CD8-positive, alpha-beta memory T cell (primary cell): ENCODE measurements around the gene SCAPER. TPM values are rescaled to one million over a fixed set of nuclear protein-coding genes. Genes with fewer than 3 reads are reported as not detected.

Source experiments
- CTCF ChIA-PET: fragments of 350-600 bp; sonication (Branson Sonifier 250); formaldehyde crosslinking; loops from one replicate; lab custom pipeline; 2021; ENCODE audit warnings: antibody characterized with exemption; lab: Charles Lee
- POLR2A ChIA-PET: fragments of 350-600 bp; sonication (Branson Sonifier 250); formaldehyde crosslinking; loops from one replicate; lab custom pipeline; 2021; ENCODE audit warnings: antibody characterized with exemption; lab: Charles Lee
- DNase-seq, 5 donors: peaks; one replicate each; pipeline versions ENCODE4 v3.0.0 to v3.0.0-alpha.2; 2020 to 2022; ENCODE audit warnings: mixed read lengths in 1 of 5
- H3K27ac ChIP-seq: one replicate; pipeline ENCODE4 v1.7.0; 2013; ENCODE audit warnings: low read depth, mild to moderate bottlenecking, low read length, moderate library complexity
- H3K27me3 ChIP-seq: 2 replicates; pipeline ENCODE4 v1.7.0; 2013; ENCODE audit warnings: low read length, mild to moderate bottlenecking; ENCODE audit not compliant: insufficient read depth, poor library complexity, severe bottlenecking
- H3K36me3 ChIP-seq: 2 replicates; pipeline ENCODE4 v1.7.0; 2013; ENCODE audit warnings: mild to moderate bottlenecking, low read length, moderate library complexity; ENCODE audit not compliant: insufficient read depth
- H3K4me1 ChIP-seq: 2 replicates; pipeline ENCODE4 v1.7.0; 2013; ENCODE audit warnings: mild to moderate bottlenecking, low read length, moderate library complexity; ENCODE audit not compliant: insufficient read depth
- H3K4me3 ChIP-seq: 2 replicates; pipeline ENCODE4 v1.7.0; 2013; ENCODE audit warnings: mild to moderate bottlenecking, low read length
- H3K9me3 ChIP-seq: 2 replicates; pipeline ENCODE4 v1.7.0; 2013; ENCODE audit warnings: mild to moderate bottlenecking, low read length
- H3K27ac Mint-ChIP-seq, 8 donors: one replicate each; pipeline ENCODE4 v1.8.0; 2020 to 2021; ENCODE audit warnings: mixed read lengths in 8 of 8, mild to moderate bottlenecking in 6 of 8, inconsistent platforms in 3 of 8, moderate library complexity in 3 of 8
- H3K27me3 Mint-ChIP-seq, 2 donors: one replicate each; pipeline ENCODE4 v1.8.0; 2020 to 2021; ENCODE audit warnings: mixed read lengths in 2 of 2, mild to moderate bottlenecking in 1 of 2, moderate library complexity in 1 of 2
- H3K36me3 Mint-ChIP-seq, 3 donors: one replicate each; pipeline ENCODE4 v1.8.0; 2020 to 2021; ENCODE audit warnings: mixed read lengths in 3 of 3, inconsistent platforms in 1 of 3, mild to moderate bottlenecking in 1 of 3
- H3K4me1 Mint-ChIP-seq, 3 donors: one replicate each; pipeline ENCODE4 v1.8.0; 2020 to 2021; ENCODE audit warnings: mixed read lengths in 3 of 3, inconsistent platforms in 1 of 3, mild to moderate bottlenecking in 1 of 3
- H3K4me3 Mint-ChIP-seq, 7 donors: one replicate each; pipeline ENCODE4 v1.8.0; 2020 to 2021; ENCODE audit warnings: mixed read lengths in 7 of 7, mild to moderate bottlenecking in 6 of 7, moderate library complexity in 4 of 7, inconsistent platforms in 2 of 7
- H3K9me3 Mint-ChIP-seq, 5 donors: one replicate each; pipeline ENCODE4 v1.8.0; 2020 to 2022; ENCODE audit warnings: mixed read lengths in 5 of 5, mild to moderate bottlenecking in 3 of 5, moderate library complexity in 2 of 5, inconsistent platforms in 1 of 5
- polyA plus RNA-seq: library from polyadenylated mRNA; unstranded; fragments of 300-500 nt; fragmentation: Illumina TruSeq; gene quantifications from one replicate; pipeline ENCODE4 v1.2.3, GENCODE V29; 2021
- total RNA-seq, 2 experiments: library from RNA; stranded (reverse); gene quantifications; one replicate each; pipeline ENCODE4 v1.2.3, GENCODE V29; 2021

Gene SCAPER
- total and polyA plus RNA-seq, 3 experiments from 2014 or later: 15.5 to 26.6 (median 16.0) TPM

GRCh38 chr15:76332796-76333195 lies 572.3 kb downstream of the SCAPER start:
- no peak for DNase-seq
- peaks cover 0 to 3% (median 1%) of the 10 kb centered on the region in 3 donors for H3K36me3 Mint-ChIP-seq
- Histone ChIP-seq H3K27me3 (peaks cover 26% of the 10 kb centered on the region), H3K36me3 (no peaks in the 10 kb centered on the region), H3K9me3 (no peaks in the 10 kb centered on the region), H3K4me1 (peaks cover 21% of the 10 kb centered on the region), H3K27ac (no peak overlapping the region), H3K4me3 (no peak overlapping the region)
- no peak overlapping the region for H3K4me3 Mint-ChIP-seq
- peaks cover 25 to 32% (median 28%) of the 10 kb centered on the region in 3 donors for H3K4me1 Mint-ChIP-seq
- H3K27me3 Mint-ChIP-seq: peaks cover 68 to 82% of the 10 kb centered on the region in 2 donors
- H3K9me3 Mint-ChIP-seq: peaks cover 0 to 6% (median 2%) of the 10 kb centered on the region in 5 donors
- POLR2A ChIA-PET: interaction anchor here (1.2 kb wide), 1 partner anchor 9 kb away, joined by 3 read pairs; no protein-coding TSS in a partner anchor
- H3K27ac Mint-ChIP-seq: no peak overlapping the region
- CTCF ChIA-PET: interaction anchor here (1.3 kb wide), 1 partner anchor 14 kb away, joined by 4 read pairs; no protein-coding TSS in a partner anchor

DNA sequence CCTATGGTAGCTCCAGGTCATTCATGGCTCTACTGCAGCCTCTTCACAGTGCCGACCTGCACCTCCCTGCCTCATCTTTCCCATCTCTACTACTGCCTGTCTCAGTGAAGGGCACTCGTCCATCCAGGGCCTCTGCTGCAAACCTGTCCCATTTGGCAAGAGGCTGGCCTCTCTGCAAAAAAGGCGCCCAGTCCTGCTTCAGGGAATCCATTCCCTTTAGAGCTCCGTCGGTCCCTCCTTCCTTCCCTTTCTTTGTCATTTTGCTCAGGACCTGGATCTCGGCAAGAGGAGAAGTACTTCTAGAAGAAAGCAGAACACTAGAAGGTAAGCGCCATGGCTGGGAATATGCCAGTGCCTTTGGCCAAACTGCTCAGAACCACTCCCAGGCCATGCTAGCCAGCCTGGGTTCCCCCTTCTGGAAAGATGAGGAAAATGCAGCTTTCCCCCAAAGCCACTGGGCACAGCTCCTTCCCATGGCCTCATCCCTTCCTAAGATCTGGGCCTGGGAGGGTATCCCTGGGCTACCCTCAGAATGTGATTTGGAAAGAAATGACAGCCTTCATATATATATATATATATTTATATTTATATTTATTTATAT lies 575.0 kb downstream of the SCAPER start:
- ChIA-PET CTCF (interaction anchor here (1.3 kb wide), 1 partner anchor 14 kb away, joined by 3 read pairs; no protein-coding TSS in a partner anchor), POLR2A (no interaction called here)
- Mint-ChIP-seq H3K4me1 (peaks cover 2 to 7% (median 3%) of the 10 kb centered on the region in 3 donors), H3K27ac (peak overlapping the region in 1 of 8 donors; percentile 17), H3K4me3 (no peak overlapping the region), H3K27me3 (peaks cover 53 to 72% of the 10 kb centered on the region in 2 donors), H3K9me3 (peaks cover 0 to 2% (median 0%) of the 10 kb centered on the region in 5 donors), H3K36me3 (peaks cover 0 to 4% (median 1%) of the 10 kb centered on the region in 3 donors)
- no peak for DNase-seq
- Histone ChIP-seq H3K36me3 (no peaks in the 10 kb centered on the region), H3K27ac (no peak overlapping the region), H3K9me3 (no peaks in the 10 kb centered on the region), H3K27me3 (peaks cover 8% of the 10 kb centered on the region), H3K4me1 (peaks cover 2% of the 10 kb centered on the region), H3K4me3 (no peak overlapping the region)

DNA sequence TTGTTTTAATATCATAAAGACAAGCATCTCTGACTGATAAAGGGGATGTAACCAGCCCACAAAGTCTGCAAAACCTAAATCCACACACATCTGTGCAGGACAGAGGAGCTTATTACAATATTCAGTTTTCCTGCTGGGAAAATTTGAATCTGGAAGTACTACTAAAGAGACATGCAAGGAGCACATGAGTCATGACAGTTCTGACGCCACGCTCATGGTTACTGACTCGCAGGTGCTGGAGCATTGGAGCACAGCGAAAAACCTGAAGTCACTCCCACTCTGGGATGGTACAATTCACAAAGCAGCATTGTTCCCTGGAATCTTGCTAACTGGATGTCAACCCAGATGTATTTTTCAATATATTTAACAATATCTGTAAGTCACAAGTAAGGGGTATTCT lies 576.2 kb downstream of the SCAPER start:
- Mint-ChIP-seq H3K36me3 (peaks cover 0 to 4% (median 1%) of the 10 kb centered on the region in 3 donors), H3K9me3 (no peaks in the 10 kb centered on the region), H3K4me3 (no peak overlapping the region), H3K27me3 (peaks cover 50 to 72% of the 10 kb centered on the region in 2 donors), H3K27ac (no peak overlapping the region), H3K4me1 (peaks cover 0 to under 1% (median under 1%) of the 10 kb centered on the region in 3 donors)
- Histone ChIP-seq H3K27ac (no peak overlapping the region), H3K4me3 (no peak overlapping the region), H3K36me3 (no peaks in the 10 kb centered on the region), H3K27me3 (peaks cover 9% of the 10 kb centered on the region), H3K4me1 (no peaks in the 10 kb centered on the region), H3K9me3 (no peaks in the 10 kb centered on the region)
- CTCF ChIA-PET: no interaction called here
- POLR2A ChIA-PET: no interaction called here
- no peak for DNase-seq

DNA sequence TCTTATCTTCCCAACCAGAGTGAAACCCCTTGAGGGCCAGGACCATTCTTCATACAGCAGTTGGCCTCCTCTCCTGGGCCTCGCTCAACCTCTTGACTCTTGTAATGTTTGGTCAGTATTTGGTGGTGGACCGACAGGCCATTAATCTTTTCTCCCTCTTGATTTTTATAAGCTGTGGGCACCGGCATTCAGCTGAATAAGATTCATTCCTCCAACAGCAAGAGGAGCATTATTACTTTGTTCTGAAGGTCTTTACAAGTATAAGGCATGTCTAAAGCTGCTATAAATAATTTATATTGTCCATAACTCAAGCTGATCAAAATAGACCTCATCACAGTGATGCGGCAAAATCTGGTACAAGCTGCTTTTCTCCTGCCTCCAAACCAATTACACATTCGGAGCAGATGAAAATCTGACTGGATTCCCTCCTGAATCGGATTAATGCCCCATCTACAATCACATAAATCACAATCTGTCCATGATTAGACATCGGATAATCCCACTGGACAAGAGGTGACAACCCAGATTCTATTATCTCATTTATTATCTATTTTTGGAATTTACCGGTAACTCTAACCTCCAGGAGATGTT lies 576.9 kb downstream of the SCAPER start:
- Histone ChIP-seq H3K27me3 (peaks cover 9% of the 10 kb centered on the region), H3K27ac (no peak overlapping the region), H3K9me3 (no peaks in the 10 kb centered on the region), H3K4me3 (no peak overlapping the region), H3K36me3 (no peaks in the 10 kb centered on the region), H3K4me1 (no peaks in the 10 kb centered on the region)
- Mint-ChIP-seq H3K36me3 (peaks cover 0 to 4% (median 1%) of the 10 kb centered on the region in 3 donors), H3K27ac (no peak overlapping the region), H3K27me3 (peaks cover 44 to 70% of the 10 kb centered on the region in 2 donors), H3K4me3 (no peak overlapping the region), H3K4me1 (no peaks in the 10 kb centered on the region), H3K9me3 (no peaks in the 10 kb centered on the region)
- POLR2A ChIA-PET: no interaction called here
- CTCF ChIA-PET: no interaction called here
- no peak for DNase-seq

DNA sequence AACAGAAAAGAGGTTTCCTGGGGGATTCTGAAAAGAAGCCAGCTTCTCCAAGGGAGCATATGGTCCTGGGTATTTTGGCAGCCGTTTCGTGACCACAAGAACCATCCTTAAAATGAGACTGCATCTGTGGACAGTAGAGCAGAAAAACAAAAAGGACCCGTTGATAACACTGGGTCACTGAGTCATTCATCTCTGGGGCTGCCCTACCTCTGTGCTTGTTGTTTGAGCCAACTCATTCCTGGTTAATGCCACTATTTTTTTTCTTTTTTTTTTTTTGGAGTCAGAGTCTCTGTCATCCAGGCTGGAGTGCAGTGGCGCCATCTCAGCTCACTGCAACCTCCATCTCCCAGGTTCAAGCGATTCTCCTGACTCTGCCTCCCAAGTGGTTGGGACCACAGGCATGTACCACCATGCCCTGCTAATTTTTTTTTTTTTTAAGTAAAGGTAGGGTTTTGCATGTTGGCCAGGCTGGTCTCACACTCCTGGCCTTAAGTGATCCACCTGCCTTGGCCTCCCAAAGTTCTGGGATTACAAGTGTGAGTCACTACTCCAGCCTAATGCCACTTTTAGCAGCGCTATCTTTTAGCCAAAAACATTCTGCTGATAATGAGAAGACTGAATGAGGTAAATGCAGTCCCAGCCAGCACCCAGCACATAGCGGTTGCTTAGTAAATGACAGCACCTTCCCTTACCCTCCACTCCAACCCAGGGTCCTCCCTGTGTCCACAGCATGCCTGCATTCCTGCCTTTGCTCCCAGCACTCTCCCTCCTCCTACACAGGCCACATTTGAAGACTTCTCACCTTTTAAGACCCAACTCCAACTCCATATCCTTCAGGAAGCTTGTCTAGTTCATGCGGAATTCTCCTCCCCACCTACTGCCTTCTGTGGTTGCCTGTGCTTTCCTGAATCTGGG lies 577.7 kb downstream of the SCAPER start:
- Mint-ChIP-seq H3K27me3 (peaks cover 42 to 69% of the 10 kb centered on the region in 2 donors), H3K27ac (no peak overlapping the region), H3K4me1 (no peaks in the 10 kb centered on the region), H3K9me3 (no peaks in the 10 kb centered on the region), H3K4me3 (no peak overlapping the region), H3K36me3 (peaks cover 0 to 4% (median 0%) of the 10 kb centered on the region in 3 donors)
- POLR2A ChIA-PET: no interaction called here
- Histone ChIP-seq H3K4me3 (no peak overlapping the region), H3K36me3 (no peaks in the 10 kb centered on the region), H3K4me1 (no peaks in the 10 kb centered on the region), H3K27ac (no peak overlapping the region), H3K9me3 (no peaks in the 10 kb centered on the region), H3K27me3 (peaks cover 9% of the 10 kb centered on the region)
- no peak for DNase-seq
- CTCF ChIA-PET: no interaction called here

GRCh38 chr15:76325704-76326103 lies 579.4 kb downstream of the SCAPER start:
- DNase-seq: no peak
- no peak overlapping the region for H3K27ac Mint-ChIP-seq
- H3K27me3 ChIP-seq: peaks cover 9% of the 10 kb centered on the region
- H3K4me1 Mint-ChIP-seq: no peaks in the 10 kb centered on the region
- H3K9me3 ChIP-seq: no peaks in the 10 kb centered on the region
- H3K4me1 ChIP-seq: no peaks in the 10 kb centered on the region
- no peaks in the 10 kb centered on the region for H3K9me3 Mint-ChIP-seq
- H3K4me3 ChIP-seq: no peak overlapping the region
- POLR2A ChIA-PET: no interaction called here
- H3K27me3 Mint-ChIP-seq: peaks cover 41 to 66% of the 10 kb centered on the region in 2 donors
- no peaks in the 10 kb centered on the region for H3K36me3 ChIP-seq
- H3K36me3 Mint-ChIP-seq: peaks cover 0 to 4% (median 0%) of the 10 kb centered on the region in 3 donors
- H3K27ac ChIP-seq: no peak overlapping the region
- CTCF ChIA-PET: no interaction called here
- no peak overlapping the region for H3K4me3 Mint-ChIP-seq

DNA sequence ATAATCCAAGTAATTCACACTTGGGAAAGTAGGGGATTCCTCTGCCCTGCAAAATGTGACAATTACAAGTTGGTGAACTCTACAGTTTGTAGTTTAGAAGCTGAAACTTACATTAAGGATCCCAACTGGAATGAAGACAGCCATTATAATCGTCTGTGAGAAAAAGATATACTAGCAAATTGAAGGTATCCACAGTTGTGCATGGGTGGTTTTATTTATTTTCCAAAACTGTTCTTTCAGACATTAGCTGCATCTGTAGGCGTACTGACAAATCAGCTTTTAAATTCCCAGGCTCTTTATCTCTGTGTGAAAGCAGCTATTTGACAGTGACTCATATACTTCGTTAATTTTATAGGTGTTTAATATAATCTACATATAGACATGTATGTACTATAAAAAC lies 581.1 kb downstream of the SCAPER start:
- H3K4me1 Mint-ChIP-seq: no peaks in the 10 kb centered on the region
- Histone ChIP-seq H3K27ac (no peak overlapping the region), H3K36me3 (no peaks in the 10 kb centered on the region), H3K9me3 (no peaks in the 10 kb centered on the region), H3K27me3 (peaks cover 9% of the 10 kb centered on the region), H3K4me3 (no peak overlapping the region), H3K4me1 (no peaks in the 10 kb centered on the region)
- no peaks in the 10 kb centered on the region for H3K9me3 Mint-ChIP-seq
- H3K27ac Mint-ChIP-seq: no peak overlapping the region
- CTCF ChIA-PET: no interaction called here
- H3K27me3 Mint-ChIP-seq: peaks cover 38 to 60% of the 10 kb centered on the region in 2 donors
- H3K36me3 Mint-ChIP-seq: peaks cover 0 to 4% (median 0%) of the 10 kb centered on the region in 3 donors
- no peak for DNase-seq
- H3K4me3 Mint-ChIP-seq: no peak overlapping the region
- POLR2A ChIA-PET: no interaction called here
